Ovary (tissue), 9 donors: ENCODE results near the gene HMCES. TPM values are rescaled to one million over a fixed set of nuclear protein-coding genes. Genes with fewer than 3 reads are reported as not detected.

Experiments used
- DNase-seq, 5 donors: peaks; one replicate each; pipeline ENCODE4 v3.0.0-alpha.2; 2019 to 2020
- H3K27ac ChIP-seq, 2 donors: fragments of 200-600 bp; one replicate each; pipeline versions ENCODE4 v1.5.1 to v1.8.0; 2019 to 2022
- H3K27me3 ChIP-seq: fragments of 200-600 bp; one replicate; pipeline ENCODE4 v1.8.0; 2022
- H3K36me3 ChIP-seq: fragments of 200-600 bp; sonication (generic); one replicate; pipeline ENCODE4 v1.5.1; 2019
- H3K4me1 ChIP-seq: one replicate; pipeline ENCODE4 v1.8.1; 2013; ENCODE audit warnings: mild to moderate bottlenecking, moderate library complexity; ENCODE audit not compliant: insufficient read depth
- H3K4me3 ChIP-seq: fragments of 200-600 bp; sonication (generic); one replicate; pipeline ENCODE4 v1.5.1; 2017
- H3K9me3 ChIP-seq, 2 donors: fragments of 200-600 bp in 1 of 2; sonication (generic) in 1 of 2; one replicate each; pipeline versions ENCODE4 v1.5.1 to v1.8.1; 2013 to 2019; ENCODE audit warnings: mild to moderate bottlenecking in 1 of 2, moderate library complexity in 1 of 2
- CTCF ChIP-seq, 3 donors: fragments of 450-650 bp in 2 of 3; fragments of 200-600 bp in 1 of 3; IDR thresholded peaks; one replicate each; pipeline versions ENCODE4 v1.5.1 to v1.8.0; 2016 to 2022; ENCODE audit warnings: antibody characterized with exemption in 3 of 3, mild to moderate bottlenecking in 1 of 3
- EP300 ChIP-seq: sonication (generic); formaldehyde crosslinking; IDR thresholded peaks from one replicate; pipeline ENCODE4 v1.6.1; 2017; ENCODE audit warnings: antibody characterized with exemption
- POLR2A ChIP-seq: fragments of 450-650 bp; IDR thresholded peaks from one replicate; pipeline ENCODE4 v1.6.1; 2017; ENCODE audit warnings: antibody characterized with exemption, mild to moderate bottlenecking, moderate library complexity
- WGBS, 3 donors: extraction: QIAGEN DNeasy Blood & Tissue Kit in 1 of 3; methylation state at CpG; one replicate each; pipeline versions ENCODE4 v1.1.5 to v1.1.7; 2013 to 2017; 5-methylcytosine and 5-hydroxymethylcytosine counted together
- intact Hi-C, 4 donors: fragments of 100-400 bp; cut with DNase I; formaldehyde crosslinking; loops; one replicate each; pipeline versions ENCODE4 v1.11.0 to v1.15.1; 2022 to 2023
- polyA plus RNA-seq, 2 donors: library from polyadenylated mRNA; stranded (reverse); fragments of 200-250 nt in 1 of 2; fragments of 350-450 nt in 1 of 2; fragmentation: Illumina TruSeq in 1 of 2; extraction: RNeasy Lipid Tissue Mini Kit (QIAGEN cat#74804) in 1 of 2; gene quantifications; one replicate each; pipeline ENCODE4 v1.2.3, GENCODE V29; 2013 to 2014
- total RNA-seq, 7 donors: library from RNA; depleted of rRNA in 2 of 7; stranded (reverse); fragments of >200 nt in 2 of 7; fragmentation: NEBNext Ultra II Directional in 3 of 7; extraction: Animal tissue kit (Norgen Biotek cat#: 25700) in 3 of 7; gene quantifications; one replicate each; pipeline versions ENCODE4 v1.1.0 to v1.2.4, GENCODE V29; 2016 to 2023
- donor health status: DM: no; HTN: no; CAD: no; lungs with moderate emphysema.
- donor health status: DM: no; HTN: no; CAD: no.
- donor health status: Bipolar disorder and iron deficiency.
- donor health status: DM: yes; HTN: yes; CAD: no.
- donor health status: DM: no; HTN: no; CAD: no.
- donor health status: DM: yes; HTN: yes; CAD: no.

The HMCES gene
- total and polyA plus RNA-seq, 9 donors, result 15.5 to 44.5 (median 35.2) TPM

- Histone ChIP-seq H3K27me3 (no peaks in the 10 kb centered on the region), H3K9me3 (no peaks in the 10 kb centered on the region), H3K36me3 (no peaks in the 10 kb centered on the region), H3K4me1 (peaks cover 8% of the 10 kb centered on the region), H3K4me3 (no peak overlapping the region), H3K27ac (no peak overlapping the region)
- intact Hi-C loops, result loop anchor here in 1 of 4 donors (5.0 kb wide), 1 partner anchor 280 kb away; no protein-coding TSS in a partner anchor
- TF ChIP-seq EP300 (no peak), POLR2A (no peak), CTCF (IDR thresholded peaks at IDR 0.05) (no peak)
- WGBS, 3 donors, result 81 to 88% (median 85%) methylated on average over 4 of the region's 4 CpGs
- no peak for DNase-seq
Measured at GRCh38 chr3:129252748-129253147, 25.9 kb upstream of the HMCES start.

- DNase-seq, result no peak
- TF ChIP-seq EP300, result no peak
- no peak for TF ChIP-seq POLR2A
- no peak for TF ChIP-seq CTCF (IDR thresholded peaks at IDR 0.05)
- WGBS, 3 donors, result 75 to 82% (median 80%) methylated on average over 12 of the region's 12 CpGs
- peaks cover 4% of the 10 kb centered on the region for H3K4me1 ChIP-seq
- no peaks in the 10 kb centered on the region for H3K27me3 ChIP-seq
- H3K4me3 ChIP-seq, result no peak overlapping the region
- intact Hi-C loops, result loop anchor here in 1 of 4 donors (5.0 kb wide), 1 partner anchor 282 kb away; no protein-coding TSS in a partner anchor
- no peak overlapping the region for H3K27ac ChIP-seq
- no peaks in the 10 kb centered on the region for H3K9me3 ChIP-seq
- no peaks in the 10 kb centered on the region for H3K36me3 ChIP-seq
Measured at GRCh38 chr3:129254536-129255230, 24.0 kb upstream of the HMCES start.

GRCh38 chr3:129256270-129256669, 22.4 kb upstream of the HMCES start:
- intact Hi-C loops, result no loop called here
- TF ChIP-seq POLR2A (no peak), CTCF (IDR thresholded peaks at IDR 0.05) (no peak)
- Histone ChIP-seq H3K27me3 (no peaks in the 10 kb centered on the region), H3K9me3 (no peaks in the 10 kb centered on the region), H3K4me1 (no peaks in the 10 kb centered on the region), H3K4me3 (no peak overlapping the region), H3K27ac (no peak overlapping the region), H3K36me3 (no peaks in the 10 kb centered on the region)
- no peak for DNase-seq
- WGBS, 3 donors, result 58 to 71% (median 61%) methylated on average over 6 of the region's 6 CpGs

- Histone ChIP-seq H3K36me3 (no peaks in the 10 kb centered on the region), H3K27me3 (no peaks in the 10 kb centered on the region), H3K4me3 (no peak overlapping the region), H3K9me3 (no peaks in the 10 kb centered on the region), H3K4me1 (no peaks in the 10 kb centered on the region), H3K27ac (no peak overlapping the region)
- WGBS, 3 donors, result 88 to 92% (median 88%) methylated on average over 11 of the region's 11 CpGs
- DNase-seq, result peak in 1 of 5 donors; percentile 25
- intact Hi-C loops, result no loop called here
- TF ChIP-seq EP300 (no peak), CTCF (IDR thresholded peaks at IDR 0.05) (no peak), POLR2A (no peak)
Measured at GRCh38 chr3:129257609-129258008, 21.1 kb upstream of the HMCES start.
